Frontal cortex (tissue), 4 donors: ENCODE measurements around the gene NOVA2. TPM values are rescaled to one million over a fixed set of nuclear protein-coding genes. Genes with fewer than 3 reads are reported as not detected.

Experiments
- DNase-seq, 2 donors: peaks; one replicate each; pipeline ENCODE4 v3.0.0; 2012; ENCODE audit warnings: low spot score in 2 of 2
- FAIRE-seq: peaks from 2 replicates; lab custom pipeline; 2012; peaks lifted over from hg19 to GRCh38; lab: Jason Lieb, UNC
- total RNA-seq: library from RNA; depleted of rRNA; stranded (reverse); fragments of >200 nt; gene quantifications from one replicate; pipeline ENCODE4 v1.2.3, GENCODE V29; 2014
- donor health status: control.
- donor health status: control.
- donor health status: control.

NOVA2 gene
- total RNA-seq, 1 donor from 2014 or later = 8.6 TPM

GRCh38 chr19:46002678-46003275 lies 29.1 kb upstream of the NOVA2 start:
- no peak for FAIRE-seq
- no peak for DNase-seq

GRCh38 chr19:46000491-46001246 lies 27.0 kb upstream of the NOVA2 start:
- peak in 1 of 2 donors; percentile 81 for DNase-seq
- FAIRE-seq = no peak

- FAIRE-seq (no peak), DNase-seq (peak in 1 of 2 donors; percentile 71)
These were observed 26.0 kb upstream of the NOVA2 start for GRCh38 chr19:45999653-46000121.

DNA sequence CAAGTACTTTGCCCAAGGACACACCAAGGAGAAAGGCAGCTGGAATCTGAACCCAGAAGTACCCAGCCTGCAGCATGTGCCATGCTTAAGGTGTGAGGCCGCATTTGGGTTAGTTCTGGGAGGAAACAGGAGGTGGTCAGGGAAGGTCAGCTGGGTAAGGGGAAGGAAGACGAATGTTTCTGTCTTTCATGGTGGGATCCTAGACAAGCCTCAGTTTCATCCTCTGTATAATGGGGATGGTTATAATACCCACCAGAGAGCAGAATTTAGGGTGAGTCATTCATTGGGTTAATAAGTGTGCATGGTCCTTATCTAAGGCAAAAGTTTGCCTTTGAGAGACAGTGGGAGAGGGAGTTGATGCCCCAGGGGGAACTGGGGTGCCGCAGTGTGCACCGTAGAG lies 25.2 kb upstream of the NOVA2 start:
- no peak for DNase-seq
- FAIRE-seq = no peak

- DNase-seq (no peak), FAIRE-seq (no peak)
These were observed 23.3 kb upstream of the NOVA2 start for GRCh38 chr19:45996933-45997332.

- FAIRE-seq (no peak), DNase-seq (no peak)
These were observed 22.2 kb upstream of the NOVA2 start for GRCh38 chr19:45995715-45996385.

GRCh38 chr19:45994998-45995714 lies 21.5 kb upstream of the NOVA2 start, which contains the start of gene CCDC61:
TSS of gene CCDC61 (plus strand) at chr19:45995467. CDS start at chr19:46003019, 7,552 bp downstream.
- FAIRE-seq = peak; percentile 99
- peak; percentile 91 to 95 for DNase-seq

GRCh38 chr19:45994456-45994997 lies 20.9 kb upstream of the NOVA2 start:
- no peak for FAIRE-seq
- DNase-seq = no peak

GRCh38 chr19:45990113-45990728 lies 16.6 kb upstream of the NOVA2 start:
- DNase-seq (no peak), FAIRE-seq (no peak)

DNA sequence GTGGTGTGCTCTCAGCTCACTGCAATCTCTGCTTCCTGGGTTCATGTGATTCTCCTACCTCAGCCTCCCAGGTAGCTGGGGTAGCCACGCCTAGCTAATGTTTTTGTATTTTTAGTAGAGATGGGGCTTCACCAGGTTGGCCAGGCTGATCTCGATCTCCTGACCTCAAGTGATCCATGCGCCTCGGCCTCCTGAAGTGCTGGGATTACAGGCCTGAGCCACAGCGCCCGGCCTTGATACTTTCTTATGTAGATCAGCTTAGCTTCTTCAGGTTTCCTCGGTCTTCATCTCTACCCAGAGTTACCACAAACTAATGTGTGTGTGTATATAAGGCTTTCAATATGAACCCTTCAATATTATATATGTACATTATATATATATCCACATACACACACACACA lies 11.7 kb upstream of the NOVA2 start:
- no peak for DNase-seq
- no peak for FAIRE-seq

GRCh38 chr19:45981350-45981749 lies 7.7 kb upstream of the NOVA2 start:
- DNase-seq = no peak

GRCh38 chr19:45978156-45978555 lies 4.5 kb upstream of the NOVA2 start:
- DNase-seq (no peak), FAIRE-seq (no peak)

More at GRCh38 chr19:45981350-45981749, 7.7 kb upstream of the NOVA2 start:
- FAIRE-seq = no peak

DNA sequence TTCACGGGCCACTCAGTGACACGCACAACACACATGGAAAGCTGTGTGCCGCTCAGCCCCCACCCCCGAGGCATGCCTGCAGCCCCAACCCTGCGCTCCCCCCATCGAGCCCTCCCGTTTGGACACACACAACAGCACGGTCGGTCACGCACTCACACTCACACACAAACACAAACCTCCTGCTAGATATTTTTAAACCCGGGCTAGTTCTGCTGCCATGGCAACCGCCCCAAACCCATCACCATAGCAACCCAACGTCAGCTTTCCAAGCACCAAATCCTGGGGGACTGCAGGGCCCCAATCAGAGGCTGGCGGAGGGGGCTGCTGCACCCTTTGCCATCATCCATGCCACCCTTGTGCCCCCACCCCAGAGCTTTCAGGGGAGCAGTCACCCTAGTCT lies 2.5 kb upstream of the NOVA2 start:
- DNase-seq (peak in 1 of 2 donors; percentile 48), FAIRE-seq (no peak)

DNA sequence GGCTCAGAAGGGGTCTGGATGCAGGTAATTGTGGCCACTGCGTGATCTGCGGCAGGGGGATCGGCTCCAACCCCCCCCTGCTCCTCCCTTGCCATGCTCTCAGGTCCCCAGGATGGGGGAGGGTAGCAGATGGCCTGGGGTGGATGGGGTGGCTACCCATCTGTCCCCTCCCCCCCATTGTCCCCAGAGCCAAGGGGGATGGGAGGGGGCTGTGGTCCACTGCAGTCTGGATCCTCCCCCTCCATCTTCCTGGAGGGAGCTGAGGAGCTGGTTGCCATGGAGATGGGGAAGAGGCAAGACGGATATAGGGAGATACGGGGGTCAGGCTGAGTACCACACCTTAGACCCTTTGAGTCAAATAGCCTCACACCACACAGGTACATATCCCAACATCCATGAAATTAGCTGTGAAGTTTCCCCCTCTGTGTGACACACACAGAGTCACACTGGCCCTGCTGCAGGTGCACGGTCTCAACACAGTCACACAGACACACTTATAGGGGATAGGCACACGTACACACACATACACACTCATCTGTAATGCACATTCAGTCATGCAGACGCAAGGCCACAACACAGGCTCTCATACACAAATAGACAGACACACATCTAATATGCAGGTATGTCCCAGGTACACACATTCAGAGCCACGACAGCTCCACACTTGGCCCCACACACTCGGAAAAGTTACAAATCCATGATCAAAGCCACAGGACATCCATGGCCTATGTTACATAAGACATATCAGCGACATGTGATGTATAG lies 1.8 kb upstream of the NOVA2 start:
- FAIRE-seq = no peak
- no peak for DNase-seq

- DNase-seq = no peak
These were observed 621 bp downstream of the NOVA2 start for GRCh38 chr19:45972947-45973540.

GRCh38 chr19:45972081-45972946 lies 1.4 kb downstream of the NOVA2 start:
- DNase-seq (peak in 1 of 2 donors; percentile 48), FAIRE-seq (no peak)

More at GRCh38 chr19:45972947-45973540, 621 bp downstream of the NOVA2 start:
- FAIRE-seq = no peak

- DNase-seq = no peak
- FAIRE-seq = no peak
These were observed 2.3 kb downstream of the NOVA2 start for GRCh38 chr19:45971260-45971902.
